SH-SY5Y (cell line): ENCODE measurements around the gene CTCF.

Source experiments
- GATA2 ChIP-seq: IDR thresholded peaks from 2 replicates; pipeline ENCODE4 v1.6.1; 2011; ENCODE audit warnings: mild to moderate bottlenecking, low read depth, low read length
- GATA3 ChIP-seq: IDR thresholded peaks from 2 replicates; pipeline ENCODE4 v1.6.1; 2011; ENCODE audit warnings: low read depth, mild to moderate bottlenecking, low read length, moderate library complexity

CTCF gene

DNA sequence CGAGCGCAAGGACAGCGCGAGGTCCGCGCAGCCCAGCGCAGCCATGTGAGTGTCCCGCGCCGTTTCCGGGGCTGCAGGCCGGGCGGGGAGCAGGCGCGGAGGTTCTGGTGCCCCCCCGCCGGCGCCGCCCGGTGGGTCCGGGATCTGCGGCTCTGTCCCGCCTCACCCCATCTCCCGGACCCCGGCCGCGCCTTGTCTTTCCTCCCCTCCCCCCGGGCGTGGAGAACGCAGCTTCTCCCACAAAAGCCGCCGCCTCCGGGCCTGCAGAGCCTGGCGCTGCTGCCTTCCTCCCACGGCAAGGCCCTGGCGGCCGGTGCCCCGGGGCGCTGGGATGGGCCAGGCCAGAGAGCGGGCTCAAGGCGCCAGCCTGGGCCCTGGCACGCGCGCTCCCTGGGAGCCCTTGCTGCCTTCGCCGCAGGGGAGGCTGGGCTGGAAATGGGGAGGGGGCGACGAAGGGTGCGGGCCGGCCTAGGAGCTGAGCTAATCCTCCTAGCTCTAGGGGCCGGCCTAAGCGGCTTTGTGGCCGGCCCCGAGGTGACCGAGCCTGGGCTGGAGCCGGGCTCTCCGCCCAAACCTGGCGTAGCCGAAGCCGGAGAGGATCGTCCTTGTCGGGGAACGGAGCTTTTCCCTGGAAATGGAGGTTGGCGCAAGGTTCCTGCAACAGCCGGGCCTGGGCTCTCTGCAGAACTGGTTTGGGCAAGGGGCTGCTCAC is 33.3 kb upstream of the CTCF start:
- TF ChIP-seq GATA3 (no peak), GATA2 (no peak)

DNA sequence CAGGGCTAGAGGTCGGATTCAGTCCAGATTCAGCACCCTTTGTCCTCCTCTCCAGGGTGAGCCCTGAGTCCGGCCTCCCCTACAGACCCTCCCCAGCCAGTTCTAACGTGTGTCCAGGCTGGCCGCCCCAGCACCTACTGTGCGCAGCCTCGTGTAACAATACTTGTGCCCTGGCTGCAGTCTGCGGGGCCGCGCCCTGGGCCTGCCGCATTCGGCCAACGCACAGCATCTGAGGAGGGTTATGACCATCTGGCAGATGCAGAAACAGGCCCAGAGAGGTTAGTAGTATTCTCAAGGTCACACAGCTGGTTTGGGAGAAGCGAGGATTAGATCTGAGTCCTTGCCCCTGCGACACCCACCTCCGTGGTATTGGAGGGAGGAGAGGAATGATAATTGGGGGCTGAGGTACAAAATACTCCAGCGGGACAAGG is 32.7 kb upstream of the CTCF start:
- TF ChIP-seq GATA3 = no peak
- TF ChIP-seq GATA2 = no peak

DNA sequence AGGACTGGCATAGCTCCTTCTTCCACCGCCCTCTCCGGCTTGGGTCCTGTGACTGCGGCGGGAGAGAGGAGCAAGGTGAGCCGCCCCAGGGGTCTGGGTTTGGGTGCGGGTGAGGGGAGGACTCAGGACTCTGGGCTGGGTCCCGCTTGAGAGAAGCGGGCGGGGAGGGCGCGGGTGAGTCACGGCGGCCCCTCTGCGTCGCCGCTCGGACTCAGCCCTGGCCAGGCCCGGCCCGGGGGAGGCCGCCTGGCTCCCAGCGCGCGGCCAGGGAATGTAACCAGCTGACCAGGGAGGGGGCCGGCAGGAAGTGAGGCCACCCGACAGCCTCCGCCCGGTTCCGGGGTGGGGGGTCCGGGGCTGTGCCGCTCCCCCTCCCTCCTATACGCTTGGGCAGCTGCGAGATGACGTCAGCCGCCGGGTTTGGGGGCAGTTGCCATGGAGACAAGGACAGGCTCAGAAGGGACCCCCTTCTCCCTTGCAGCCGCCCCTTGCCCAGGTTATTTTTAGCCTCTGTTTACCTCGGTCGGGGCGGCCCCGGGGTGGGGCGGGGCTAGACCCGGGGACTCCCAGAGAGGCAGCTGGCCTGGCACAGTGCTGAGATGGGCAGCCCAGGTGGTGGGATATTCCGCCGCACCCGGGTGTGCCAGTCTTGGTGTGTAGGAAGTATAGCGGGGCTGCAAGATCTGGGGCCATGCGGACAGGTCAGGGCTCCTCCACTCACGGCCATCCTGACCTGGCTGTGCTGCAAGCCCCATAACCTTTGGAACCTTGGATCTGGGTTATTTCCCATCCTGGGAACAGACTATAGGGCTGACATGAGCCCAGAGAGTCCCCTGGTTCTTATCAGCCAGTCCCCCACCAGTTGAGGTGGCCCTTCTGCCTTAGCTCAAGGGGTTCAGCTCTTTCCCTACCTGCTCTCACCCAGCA is 32.0 kb upstream of the CTCF start:
- no peak for TF ChIP-seq GATA3
- no peak for TF ChIP-seq GATA2

DNA sequence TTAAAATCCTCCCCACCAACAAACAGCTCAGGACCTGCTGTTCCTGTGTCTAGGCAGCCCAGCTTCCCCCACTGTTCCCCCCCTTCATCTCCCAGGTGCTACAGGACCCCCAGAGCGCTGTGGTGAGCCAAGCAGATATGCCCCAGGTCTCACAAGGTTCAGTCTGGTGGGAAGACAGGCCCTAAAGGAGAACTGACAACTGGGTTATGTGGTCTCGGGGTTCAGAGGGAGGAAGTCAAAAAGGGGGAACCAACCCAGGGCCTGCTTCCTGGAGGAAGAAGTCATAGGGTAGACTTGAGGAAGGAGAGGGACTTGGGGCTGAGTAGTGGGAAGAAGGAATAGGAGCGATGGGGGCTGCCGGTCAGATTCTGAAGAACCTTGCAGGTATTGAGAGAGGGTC is 31.1 kb upstream of the CTCF start:
- TF ChIP-seq GATA3 = no peak

DNA sequence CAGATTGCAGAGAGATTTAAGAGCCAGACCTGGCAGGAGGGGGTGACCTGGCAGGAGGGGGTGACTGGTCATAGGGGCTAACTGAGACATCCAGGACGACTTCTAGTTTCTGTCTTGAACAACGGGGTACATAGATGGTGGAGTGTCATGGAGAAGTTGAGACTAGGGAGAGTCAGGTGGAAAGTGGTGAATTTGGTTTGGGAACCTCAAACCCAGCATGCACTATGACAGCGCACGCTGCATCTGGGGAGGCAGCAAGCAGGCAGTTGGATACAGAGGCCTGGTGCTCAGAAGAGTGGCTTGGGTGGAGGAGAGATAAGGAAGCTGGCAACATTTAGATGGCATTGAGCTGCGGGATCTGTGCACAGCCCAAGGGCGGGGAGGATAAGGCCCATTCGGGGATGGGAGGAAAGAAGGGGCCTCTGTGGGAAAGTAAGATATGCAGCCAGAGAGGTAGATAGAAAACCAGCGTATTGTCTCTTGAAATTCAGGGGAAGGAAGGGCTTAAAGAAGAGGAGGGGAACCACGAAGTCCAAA is 29.2 kb upstream of the CTCF start:
- TF ChIP-seq GATA3 (no peak), GATA2 (peak; percentile 36; the same call in 1 of the 2 replicates)

DNA sequence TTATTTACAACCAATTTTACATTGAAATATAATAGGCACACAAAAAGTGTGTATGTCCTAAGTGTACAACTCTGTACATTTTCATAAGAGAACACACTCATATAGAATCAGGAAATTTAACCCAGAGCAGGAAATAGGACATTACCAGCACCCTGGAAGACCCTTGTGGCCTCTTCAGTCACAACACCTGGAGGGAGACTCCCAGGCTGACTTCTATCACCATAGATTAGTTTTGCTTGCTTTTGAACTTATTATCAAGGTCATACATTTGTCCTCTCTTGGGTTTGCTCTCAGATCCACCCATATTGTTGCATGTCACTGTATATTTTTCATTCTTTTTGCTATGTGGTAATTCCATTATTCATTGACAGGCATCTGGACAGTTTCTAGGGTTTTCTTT is 27.9 kb upstream of the CTCF start:
- TF ChIP-seq GATA3 = no peak
- no peak for TF ChIP-seq GATA2

DNA sequence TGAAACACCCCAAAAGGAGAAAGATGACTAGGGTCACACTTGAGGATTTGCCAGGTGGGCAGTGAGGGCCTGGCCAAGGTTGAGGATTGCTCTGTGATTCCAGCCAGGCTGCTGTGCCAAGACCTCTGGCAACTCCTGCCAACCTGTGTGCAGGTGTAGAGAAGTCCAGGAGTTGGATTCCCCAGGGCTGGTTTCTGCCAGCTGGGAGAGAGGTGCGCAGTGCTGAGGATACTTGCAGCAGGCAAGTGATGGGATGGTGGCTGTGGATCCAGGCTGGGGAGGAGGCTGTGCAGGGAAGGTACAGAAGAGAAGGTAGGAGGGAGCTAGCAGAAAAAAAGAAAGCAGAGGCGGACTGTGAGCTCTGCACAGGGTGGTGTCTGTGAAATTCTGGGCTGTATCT is 27.1 kb upstream of the CTCF start:
- TF ChIP-seq GATA3 = no peak
- no peak for TF ChIP-seq GATA2

DNA sequence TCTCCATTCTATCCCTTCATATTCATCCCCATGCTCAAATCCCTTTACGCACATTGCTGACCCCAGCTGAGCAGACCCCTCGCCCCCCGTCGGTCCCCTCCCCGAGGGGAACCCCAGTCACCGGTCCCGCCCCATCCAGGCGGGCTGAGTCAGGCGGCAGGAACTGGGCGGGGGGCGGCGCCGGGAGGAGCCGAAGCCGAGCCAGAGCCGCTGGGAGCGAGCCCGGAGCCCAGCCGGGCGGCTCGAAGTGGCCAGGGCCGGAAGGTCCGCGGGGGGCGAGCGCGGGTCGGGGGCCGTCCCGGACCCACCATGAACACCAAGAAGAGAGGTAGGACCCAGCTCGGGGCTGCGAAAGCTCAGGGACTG is 25.1 kb upstream of the CTCF start:
- no peak for TF ChIP-seq GATA3

DNA sequence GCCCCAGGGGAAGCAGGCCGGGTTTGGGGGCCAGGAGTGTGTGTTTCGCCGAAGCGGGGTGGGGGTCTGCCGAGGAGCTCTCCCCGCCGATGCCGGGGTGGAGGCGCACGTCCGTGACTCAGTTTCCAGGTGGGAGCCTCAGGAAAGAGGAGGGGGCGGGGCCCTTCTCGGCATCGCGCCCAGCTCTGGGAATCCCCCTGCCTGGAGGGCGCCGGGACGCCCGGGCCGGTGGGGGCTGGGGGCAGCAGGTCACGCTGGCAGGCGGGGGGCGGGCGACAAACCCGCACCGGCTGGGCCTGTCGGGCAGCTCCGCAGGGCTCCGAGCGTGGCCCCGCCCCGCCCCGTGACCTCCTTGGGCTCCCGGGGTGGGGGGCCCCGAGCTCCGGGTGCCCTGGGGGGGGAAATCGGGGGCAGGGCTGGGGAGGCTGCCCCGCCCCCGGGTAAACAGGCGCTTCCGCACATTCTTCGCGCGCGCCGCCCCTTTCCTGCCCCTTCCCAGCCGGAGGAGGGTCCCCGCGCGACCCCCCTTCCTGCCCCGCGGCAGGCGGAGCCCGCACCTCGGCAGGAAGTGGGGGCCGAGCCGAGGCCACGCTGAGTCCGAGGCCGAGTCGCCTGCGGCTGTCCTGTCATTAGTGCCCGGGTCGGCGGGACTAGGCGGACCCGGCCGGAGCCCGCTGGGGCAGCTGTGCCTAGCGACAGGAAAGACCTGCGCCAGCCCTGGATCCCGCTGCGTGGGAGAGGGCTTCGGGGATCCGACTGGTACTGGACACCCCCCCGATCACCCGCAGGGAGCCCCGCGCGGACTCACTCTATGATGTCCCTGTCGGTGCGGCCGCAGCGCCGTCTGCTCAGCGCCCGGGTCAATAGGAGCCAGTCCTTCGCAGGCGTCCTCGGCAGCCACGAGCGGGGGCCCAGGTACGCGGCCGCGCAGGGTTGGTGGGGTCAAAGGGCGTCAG is 24.4 kb upstream of the CTCF start:
- TF ChIP-seq GATA2 = no peak
- no peak for TF ChIP-seq GATA3

DNA sequence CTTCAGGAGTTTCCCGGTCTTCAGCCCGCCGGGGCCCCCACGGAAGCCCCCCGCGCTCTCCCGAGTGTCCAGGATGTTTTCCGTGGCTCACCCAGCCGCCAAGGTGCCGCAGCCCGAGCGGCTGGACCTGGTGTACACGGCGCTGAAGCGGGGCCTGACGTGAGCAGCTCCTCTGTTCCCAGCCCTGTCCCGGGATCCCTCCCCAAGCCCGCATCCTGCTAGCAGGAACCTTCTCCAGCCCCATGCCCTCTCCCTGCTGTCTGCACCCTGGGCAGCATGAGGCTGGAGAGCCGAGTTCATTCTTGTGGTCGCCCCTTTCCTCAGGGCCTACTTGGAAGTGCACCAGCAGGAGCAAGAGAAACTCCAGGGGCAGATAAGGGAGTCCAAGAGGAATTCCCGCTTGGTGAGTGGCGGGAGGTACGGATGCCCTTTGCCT is 23.6 kb upstream of the CTCF start:
- TF ChIP-seq GATA2 (no peak), GATA3 (no peak)

DNA sequence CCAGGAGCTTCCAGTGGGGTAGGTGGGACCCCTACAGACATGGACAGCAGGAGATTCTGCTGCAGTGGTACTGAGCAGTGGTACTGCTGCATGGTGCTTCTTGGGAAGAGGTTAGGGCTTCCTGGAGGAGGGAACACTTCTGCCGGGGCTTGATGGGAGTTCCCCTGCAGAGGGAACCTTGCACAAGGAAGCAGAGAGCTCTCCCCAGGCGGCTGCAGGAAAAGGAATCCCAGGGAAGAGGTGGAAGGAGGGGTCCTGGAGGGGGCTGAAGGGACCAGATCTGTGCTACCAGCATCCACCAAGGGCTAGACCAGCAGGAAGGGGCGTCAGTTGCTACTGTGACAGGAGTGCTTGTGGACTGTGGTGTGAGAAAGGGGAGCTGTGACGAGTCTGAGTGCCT is 23.1 kb upstream of the CTCF start:
- TF ChIP-seq GATA2 (no peak), GATA3 (no peak)

DNA sequence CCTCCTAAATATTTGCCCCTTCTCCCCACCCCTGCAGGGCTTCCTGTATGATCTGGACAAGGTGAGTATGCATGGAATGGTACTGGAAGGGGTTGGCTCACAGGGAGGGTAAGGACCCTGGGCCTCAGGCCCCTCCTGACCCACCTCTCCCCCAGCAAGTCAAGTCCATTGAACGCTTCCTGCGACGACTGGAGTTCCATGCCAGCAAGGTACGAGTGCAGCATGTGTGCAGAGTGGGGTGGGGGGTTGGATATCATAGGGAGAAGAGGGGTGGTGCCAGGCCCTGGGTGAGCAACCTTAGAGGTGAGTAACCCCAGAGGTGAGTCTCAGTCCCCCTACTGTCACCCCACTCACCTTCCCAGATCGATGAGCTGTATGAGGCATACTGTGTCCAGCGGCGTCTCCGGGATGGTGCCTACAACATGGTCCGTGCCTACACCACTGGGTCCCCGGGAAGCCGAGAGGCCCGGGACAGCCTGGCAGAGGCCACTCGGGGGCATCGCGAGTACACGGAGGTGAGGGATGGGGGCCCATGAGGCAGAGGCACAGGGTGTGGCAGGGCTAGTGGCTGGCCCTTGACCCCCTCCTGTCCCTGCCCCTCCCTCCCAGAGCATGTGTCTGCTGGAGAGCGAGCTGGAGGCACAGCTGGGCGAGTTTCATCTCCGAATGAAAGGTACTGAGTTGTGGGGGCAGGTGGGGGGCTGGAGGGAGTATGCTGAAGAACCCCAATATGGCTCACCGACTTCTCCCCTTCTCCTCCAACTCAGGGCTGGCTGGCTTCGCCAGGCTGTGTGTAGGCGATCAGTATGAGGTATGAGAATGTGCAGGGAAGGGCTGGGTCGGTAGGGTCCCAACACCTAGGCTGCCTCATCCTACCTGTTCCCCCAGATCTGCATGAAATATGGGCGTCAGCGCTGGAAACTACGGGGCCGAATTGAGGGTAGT is 22.4 kb upstream of the CTCF start:
- no peak for TF ChIP-seq GATA3

DNA sequence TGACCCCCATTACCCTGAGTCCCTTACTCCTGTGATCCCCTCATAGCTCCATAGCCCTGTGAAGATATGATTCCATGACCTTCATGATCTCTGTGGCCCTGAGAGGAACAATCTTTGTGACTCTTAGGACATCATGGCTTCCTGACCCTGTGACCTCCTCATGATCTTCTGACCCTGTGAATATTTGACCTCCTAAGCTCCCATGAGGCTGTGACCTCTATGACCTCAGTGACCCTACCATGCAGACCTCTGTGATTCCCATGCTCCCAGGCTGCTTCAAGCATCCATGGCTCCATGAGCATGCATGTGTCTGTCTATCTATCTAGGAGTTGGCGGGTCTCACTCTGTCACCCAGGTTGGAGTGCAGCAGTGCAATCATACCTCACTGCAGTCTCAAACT is 21.6 kb upstream of the CTCF start:
- TF ChIP-seq GATA3 = no peak
- TF ChIP-seq GATA2 = no peak
